Brain pericyte (primary cell): ENCODE measurements around the gene GPR3.
"Not testable (repeated sequence)": the region's sequence is repeated elsewhere in the genome, so short reads cannot be mapped to it uniquely, and the experiment has no call there.

ENCODE experiments used
- DNase-seq: peaks from one replicate; pipeline ENCODE4 v3.0.0-alpha.2; 2012; ENCODE audit warnings: low read depth, low spot score

Gene GPR3

GRCh38 chr1:27379564-27380122 lies 12.8 kb upstream of the GPR3 start:
- no peak for DNase-seq

GRCh38 chr1:27380224-27380623 lies 12.2 kb upstream of the GPR3 start:
- DNase-seq: no peak

- DNase-seq: no peak
Measured at GRCh38 chr1:27380766-27381733, 11.4 kb upstream of the GPR3 start.

- no peak for DNase-seq
Measured at GRCh38 chr1:27381969-27382762, 10.3 kb upstream of the GPR3 start.

GRCh38 chr1:27383039-27383605 lies 9.3 kb upstream of the GPR3 start, which contains the start of gene CD164L2:
TSS of gene CD164L2 (minus strand) at chr1:27383333. CDS start at chr1:27383239, 94 bp downstream.
- no peak for DNase-seq

- DNase-seq: no peak
Measured at GRCh38 chr1:27383661-27384060, 8.8 kb upstream of the GPR3 start.

- DNase-seq: not testable (repeated sequence)
Measured at GRCh38 chr1:27384797-27385196, 7.6 kb upstream of the GPR3 start.

- no peak for DNase-seq
Measured at GRCh38 chr1:27388337-27389005, 4.0 kb upstream of the GPR3 start.

- no peak for DNase-seq
Measured at GRCh38 chr1:27391511-27392095, 819 bp upstream of the GPR3 start.

GRCh38 chr1:27392778-27393635 lies 585 bp downstream of the GPR3 start:
- DNase-seq: no peak

GRCh38 chr1:27393641-27394281 lies 1.3 kb downstream of the GPR3 start:
- no peak for DNase-seq

GRCh38 chr1:27394282-27394658 lies 1.8 kb downstream of the GPR3 start:
- DNase-seq: no peak

- no peak for DNase-seq
Measured at GRCh38 chr1:27394925-27395324, 2.5 kb downstream of the GPR3 start.

- DNase-seq: no peak
Measured at GRCh38 chr1:27395441-27396195, 3.2 kb downstream of the GPR3 start.

- DNase-seq: no peak
Measured at GRCh38 chr1:27397110-27397509, 4.7 kb downstream of the GPR3 start.

GRCh38 chr1:27397749-27398148 lies 5.3 kb downstream of the GPR3 start:
- no peak for DNase-seq

- DNase-seq: no peak
Measured at GRCh38 chr1:27398405-27399149, 6.2 kb downstream of the GPR3 start.
